Karpas-422 (cell line): ENCODE data around the gene SPOCD1. TPM values are rescaled to one million over a fixed set of nuclear protein-coding genes. Genes with fewer than 3 reads are reported as not detected.

Experiments
- DNase-seq: peaks from one replicate; pipeline ENCODE4 v3.0.0-alpha.2; 2015
- H2AFZ ChIP-seq: fragments of 200-600 bp; sonication (generic); 2 replicates; pipeline ENCODE4 v1.6.1; 2014; ENCODE audit warnings: antibody characterized with exemption, low read length, mixed read lengths
- H3K27ac ChIP-seq: fragments of 200-600 bp; sonication (generic); 2 replicates; pipeline ENCODE4 v1.5.1; 2014; ENCODE audit warnings: mild to moderate bottlenecking, low read length, moderate library complexity
- H3K27me3 ChIP-seq: fragments of 200-600 bp; sonication (generic); 2 replicates; pipeline ENCODE4 v1.6.1; 2014; ENCODE audit warnings: low read length, mixed read lengths
- H3K36me3 ChIP-seq: fragments of 200-600 bp; sonication (generic); 2 replicates; pipeline ENCODE4 v1.6.1; 2014; ENCODE audit warnings: low read length, mixed read lengths; ENCODE audit not compliant: insufficient read depth
- H3K4me1 ChIP-seq: fragments of 200-600 bp; sonication (generic); 2 replicates; pipeline ENCODE4 v1.6.1; 2014; ENCODE audit warnings: mild to moderate bottlenecking, low read length, mixed read lengths
- H3K4me2 ChIP-seq: fragments of 200-600 bp; sonication (generic); 2 replicates; pipeline ENCODE4 v1.6.1; 2014; ENCODE audit warnings: low read length, low read depth, mild to moderate bottlenecking; ENCODE audit not compliant: poor library complexity, severe bottlenecking
- H3K4me3 ChIP-seq: fragments of 200-600 bp; sonication (generic); 2 replicates; pipeline ENCODE4 v1.5.1; 2014; ENCODE audit warnings: mild to moderate bottlenecking, antibody characterized with exemption, low read length, mixed read lengths
- H3K79me2 ChIP-seq: fragments of 200-600 bp; sonication (generic); 2 replicates; pipeline ENCODE4 v1.6.1; 2014; ENCODE audit warnings: mild to moderate bottlenecking, low read length, mixed read lengths
- H3K9ac ChIP-seq: fragments of 200-600 bp; sonication (generic); 2 replicates; pipeline ENCODE4 v1.6.0; 2014; ENCODE audit warnings: low read length
- H3K9me2 ChIP-seq: fragments of 200-600 bp; sonication (generic), shearing (Covaris generic); replicated peaks from 2 replicates; pipeline ENCODE4 v1.6.0; 2014; ENCODE audit warnings: mild to moderate bottlenecking, low read length, moderate library complexity; ENCODE audit not compliant: insufficient read depth
- H3K9me3 ChIP-seq: fragments of 300-700, 200-600 bp; sonication (generic); 2 replicates; pipeline ENCODE4 v1.6.1; 2014; ENCODE audit warnings: low read length, mixed read lengths
- H4K20me1 ChIP-seq: fragments of 200-600 bp; sonication (generic); 2 replicates; pipeline ENCODE4 v1.6.1; 2014; ENCODE audit warnings: mild to moderate bottlenecking, antibody characterized with exemption, low read length, low read depth; ENCODE audit not compliant: insufficient read depth
- total RNA-seq: library from RNA; depleted of rRNA; stranded (reverse); fragments of >200 nt; shearing (Covaris generic); gene quantifications from 2 replicates; pipeline ENCODE4 v1.2.3, GENCODE V29; 2014; ENCODE audit warnings: low replicate concordance

SPOCD1 gene
- total RNA-seq, 1 experiment from 2014 or later, result not detected

- Histone ChIP-seq H3K36me3 (no peaks in the 10 kb centered on the region), H4K20me1 (no peaks in the 10 kb centered on the region), H3K4me1 (no peaks in the 10 kb centered on the region), H3K9me3 (no peaks in the 10 kb centered on the region), H3K4me3 (no peak overlapping the region), H3K9ac (no peak overlapping the region), H2AFZ (no peak overlapping the region), H3K27ac (no peak overlapping the region), H3K9me2 (no peaks in the 10 kb centered on the region), H3K27me3 (no peaks in the 10 kb centered on the region), H3K4me2 (no peak overlapping the region), H3K79me2 (no peaks in the 10 kb centered on the region)
- DNase-seq, result no peak
Measured at GRCh38 chr1:31795801-31796621, 19.8 kb downstream of the SPOCD1 start.

GRCh38 chr1:31795096-31795675 lies 20.6 kb downstream of the SPOCD1 start:
- Histone ChIP-seq H3K9me2 (no peaks in the 10 kb centered on the region), H3K4me1 (no peaks in the 10 kb centered on the region), H3K27me3 (no peaks in the 10 kb centered on the region), H3K9me3 (no peaks in the 10 kb centered on the region), H3K9ac (no peak overlapping the region), H3K36me3 (no peaks in the 10 kb centered on the region), H3K4me3 (no peak overlapping the region), H3K27ac (no peak overlapping the region), H2AFZ (no peak overlapping the region), H3K4me2 (no peak overlapping the region), H4K20me1 (no peaks in the 10 kb centered on the region), H3K79me2 (no peaks in the 10 kb centered on the region)
- DNase-seq, result no peak

- Histone ChIP-seq H3K4me2 (no peak overlapping the region), H3K4me3 (no peak overlapping the region), H3K9me2 (no peaks in the 10 kb centered on the region), H3K36me3 (no peaks in the 10 kb centered on the region), H3K79me2 (no peaks in the 10 kb centered on the region), H3K27me3 (no peaks in the 10 kb centered on the region), H3K9ac (no peak overlapping the region), H3K27ac (no peak overlapping the region), H4K20me1 (no peaks in the 10 kb centered on the region), H2AFZ (no peak overlapping the region), H3K9me3 (no peaks in the 10 kb centered on the region), H3K4me1 (peaks cover 8% of the 10 kb centered on the region)
- DNase-seq, result no peak
Measured at GRCh38 chr1:31793586-31794285, 22.1 kb downstream of the SPOCD1 start.

GRCh38 chr1:31793086-31793485 lies 22.7 kb downstream of the SPOCD1 start:
- H3K36me3 ChIP-seq, result no peaks in the 10 kb centered on the region
- no peaks in the 10 kb centered on the region for H3K9me3 ChIP-seq
- H3K4me3 ChIP-seq, result no peak overlapping the region
- no peaks in the 10 kb centered on the region for H3K27me3 ChIP-seq
- no peaks in the 10 kb centered on the region for H3K79me2 ChIP-seq
- H3K4me1 ChIP-seq, result peaks cover 13% of the 10 kb centered on the region
- no peak overlapping the region for H2AFZ ChIP-seq
- no peak overlapping the region for H3K9ac ChIP-seq
- no peaks in the 10 kb centered on the region for H3K9me2 ChIP-seq
- DNase-seq, result no peak
- H3K27ac ChIP-seq, result no peak overlapping the region
- H4K20me1 ChIP-seq, result no peaks in the 10 kb centered on the region
- H3K4me2 ChIP-seq, result no peak overlapping the region

- Histone ChIP-seq H3K27me3 (no peaks in the 10 kb centered on the region), H2AFZ (no peak overlapping the region), H3K27ac (no peak overlapping the region), H3K36me3 (no peaks in the 10 kb centered on the region), H3K4me3 (no peak overlapping the region), H4K20me1 (no peaks in the 10 kb centered on the region), H3K79me2 (no peaks in the 10 kb centered on the region), H3K9me2 (no peaks in the 10 kb centered on the region), H3K4me1 (peaks cover 18% of the 10 kb centered on the region), H3K9ac (no peak overlapping the region), H3K9me3 (no peaks in the 10 kb centered on the region), H3K4me2 (no peak overlapping the region)
- no peak for DNase-seq
Measured at GRCh38 chr1:31792541-31792940, 23.3 kb downstream of the SPOCD1 start.

GRCh38 chr1:31792116-31792515 lies 23.7 kb downstream of the SPOCD1 start:
- Histone ChIP-seq H3K4me3 (no peak overlapping the region), H3K9me2 (no peaks in the 10 kb centered on the region), H3K9me3 (no peaks in the 10 kb centered on the region), H3K79me2 (no peaks in the 10 kb centered on the region), H3K27me3 (no peaks in the 10 kb centered on the region), H2AFZ (no peak overlapping the region), H4K20me1 (no peaks in the 10 kb centered on the region), H3K4me1 (peaks cover 22% of the 10 kb centered on the region), H3K4me2 (no peak overlapping the region), H3K36me3 (no peaks in the 10 kb centered on the region), H3K9ac (no peak overlapping the region), H3K27ac (no peak overlapping the region)
- no peak for DNase-seq

- Histone ChIP-seq H3K9me2 (no peaks in the 10 kb centered on the region), H3K9ac (no peak overlapping the region), H2AFZ (no peak overlapping the region), H3K4me2 (no peak overlapping the region), H3K27ac (no peak overlapping the region), H3K27me3 (no peaks in the 10 kb centered on the region), H3K4me1 (peaks cover 31% of the 10 kb centered on the region), H4K20me1 (no peaks in the 10 kb centered on the region), H3K36me3 (no peaks in the 10 kb centered on the region), H3K9me3 (no peaks in the 10 kb centered on the region), H3K79me2 (no peaks in the 10 kb centered on the region), H3K4me3 (no peak overlapping the region)
- DNase-seq, result no peak
Measured at GRCh38 chr1:31791131-31791858, 24.5 kb downstream of the SPOCD1 start.

GRCh38 chr1:31790641-31791091 lies 25.2 kb downstream of the SPOCD1 start:
- Histone ChIP-seq H3K9ac (no peak overlapping the region), H4K20me1 (no peaks in the 10 kb centered on the region), H3K79me2 (no peaks in the 10 kb centered on the region), H3K27ac (no peak overlapping the region), H3K9me3 (no peaks in the 10 kb centered on the region), H3K4me1 (peaks cover 37% of the 10 kb centered on the region), H2AFZ (no peak overlapping the region), H3K9me2 (no peaks in the 10 kb centered on the region), H3K27me3 (no peaks in the 10 kb centered on the region), H3K36me3 (no peaks in the 10 kb centered on the region), H3K4me3 (no peak overlapping the region), H3K4me2 (no peak overlapping the region)
- DNase-seq, result no peak
